ENCODE measurements around the gene TUBA1C.

DNA sequence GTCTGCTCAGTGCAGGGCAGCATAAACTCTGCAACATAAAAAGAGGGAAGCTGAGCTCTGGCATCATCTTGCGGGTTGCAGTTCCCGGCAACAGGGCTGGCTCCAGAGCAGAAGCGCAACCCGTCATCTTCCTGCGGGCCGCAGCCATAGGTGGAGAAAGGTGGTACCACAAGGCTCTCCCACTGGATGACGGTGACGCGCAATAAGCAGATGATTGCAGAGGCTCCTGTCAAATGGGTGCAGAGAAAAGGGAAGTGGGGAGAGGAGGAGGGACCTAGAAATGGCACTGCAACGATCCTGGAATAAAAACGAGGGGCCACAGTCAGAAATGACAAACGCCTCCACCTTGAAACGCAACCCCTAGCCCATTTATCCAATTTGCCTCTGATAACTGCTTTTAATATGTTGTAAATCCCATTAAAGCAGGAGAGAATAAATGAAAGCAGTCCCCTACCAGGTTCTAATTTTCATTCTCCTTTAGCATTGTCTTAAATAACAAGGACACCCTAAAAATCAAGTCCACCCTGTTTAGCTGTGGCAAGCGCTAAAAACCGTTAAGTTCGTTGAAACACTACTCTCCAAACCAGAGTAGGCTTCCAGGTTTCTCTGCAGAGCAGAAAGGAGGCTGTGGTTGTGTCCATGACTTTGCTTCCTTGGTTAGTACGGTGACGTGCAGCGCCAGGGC, 30.9 kb upstream of the TUBA1C start:
- TF ChIP-seq POLR2AphosphoS5 (IDR thresholded peaks at IDR 0.05; ENCODE audit: borderline replicate concordance, low read depth, low read length) (no peak), EZH2 (IDR thresholded peaks at IDR 0.05) (no peak), FOXP2 (optimal IDR thresholded peaks at IDR 0.05; ENCODE audit: control extremely low read depth, extremely low read length, insufficient read depth) (no peak)

Data from SK-N-MC (cell line).